Stimulated activated CD4-positive, alpha-beta T cell treated with anti-CD3 and anti-CD28 coated beads, Interleukin-4, amount 100 ng/mL, for 24 hours (primary cell): ENCODE data around the gene ARF6.
A peak's percentile ranks its signal among the peaks of the same experiment; 100 is the strongest.
"Not testable (repeated sequence)": the region's sequence is repeated elsewhere in the genome, so short reads cannot be mapped to it uniquely, and the experiment has no call there.

Source experiments
- DNase-seq: peaks from one replicate; pipeline ENCODE4 v3.0.0-alpha.2; 2020

ARF6 gene

GRCh38 chr14:49879646-49880204, 13.2 kb upstream of the ARF6 start:
- peak; percentile 63 for DNase-seq

- no peak for DNase-seq
These were observed 12.4 kb upstream of the ARF6 start for GRCh38 chr14:49880267-49881064.

- DNase-seq: no peak
These were observed 11.4 kb upstream of the ARF6 start for GRCh38 chr14:49881350-49882001.

- DNase-seq: no peak
These were observed 9.8 kb upstream of the ARF6 start for GRCh38 chr14:49882826-49883694.

GRCh38 chr14:49886523-49886922, 6.4 kb upstream of the ARF6 start:
- DNase-seq: no peak

- DNase-seq: no peak
These were observed 4.6 kb upstream of the ARF6 start for GRCh38 chr14:49888293-49888692.

- DNase-seq: peak; percentile 62
These were observed 614 bp upstream of the ARF6 start for GRCh38 chr14:49892301-49892635.

- DNase-seq: peak; percentile 85
These were observed 679 bp downstream of the ARF6 start for GRCh38 chr14:49893309-49894213.

GRCh38 chr14:49894214-49895107, 1.6 kb downstream of the ARF6 start:
- not testable (repeated sequence) for DNase-seq

GRCh38 chr14:49895480-49895879, 2.6 kb downstream of the ARF6 start:
- DNase-seq: no peak

GRCh38 chr14:49896272-49896671, 3.4 kb downstream of the ARF6 start:
- DNase-seq: not testable (repeated sequence)

- no peak for DNase-seq
These were observed 4.1 kb downstream of the ARF6 start for GRCh38 chr14:49896966-49897365.

GRCh38 chr14:49897414-49897813, 4.5 kb downstream of the ARF6 start:
- no peak for DNase-seq

GRCh38 chr14:49897965-49898364, 5.1 kb downstream of the ARF6 start:
- DNase-seq: no peak

GRCh38 chr14:49898485-49898884, 5.6 kb downstream of the ARF6 start:
- DNase-seq: no peak

- no peak for DNase-seq
These were observed 8.1 kb downstream of the ARF6 start for GRCh38 chr14:49900973-49901372.

GRCh38 chr14:49902679-49903246, 9.9 kb downstream of the ARF6 start:
- DNase-seq: not testable (repeated sequence)

GRCh38 chr14:49904270-49904669, 11.4 kb downstream of the ARF6 start:
- DNase-seq: no peak

- DNase-seq: no peak
These were observed 13.1 kb downstream of the ARF6 start for GRCh38 chr14:49905989-49906388.

GRCh38 chr14:49907186-49907585, 14.3 kb downstream of the ARF6 start:
- DNase-seq: no peak

GRCh38 chr14:49908433-49908782, 15.5 kb downstream of the ARF6 start:
- no peak for DNase-seq
